HG03108 (cell line): ENCODE results near the gene SLC4A2.
A peak's percentile ranks its signal among the peaks of the same experiment; 100 is the strongest.
"Not testable (repeated sequence)": the region's sequence is repeated elsewhere in the genome, so short reads cannot be mapped to it uniquely, and the experiment has no call there.

Source experiments
- ATAC-seq: cut with Tn5 transposase; IDR thresholded peaks from one replicate; pipeline ENCODE4 v1.9.1; 2021; ENCODE audit warnings: moderate library complexity; ENCODE audit not compliant: unreplicated experiment

Gene SLC4A2

DNA sequence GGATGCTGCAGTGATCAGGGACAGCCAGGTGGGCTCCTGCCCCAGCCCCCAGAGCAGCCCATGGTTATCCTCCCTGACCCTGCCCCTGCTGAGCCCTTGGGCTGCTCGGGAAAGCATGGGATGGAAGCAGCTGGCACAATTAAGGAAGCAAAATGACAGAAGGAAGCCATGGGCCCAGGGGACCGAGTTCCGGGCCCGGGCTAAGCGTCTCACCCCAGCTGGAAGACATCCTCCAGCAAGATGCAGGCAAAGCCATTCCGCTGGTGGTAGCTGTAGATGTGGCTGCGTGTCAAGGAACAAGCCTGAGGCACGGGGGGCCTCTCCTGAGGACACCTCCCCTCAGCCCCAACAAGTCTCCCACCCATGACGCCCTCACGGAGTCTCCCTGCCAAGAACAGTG lies 36.2 kb upstream of the SLC4A2 start:
- no peak for ATAC-seq

GRCh38 chr7:151024435-151025056 lies 34.8 kb upstream of the SLC4A2 start, which contains the start of gene ATG9B:
TSS of gene ATG9B (minus strand) at chr7:151024494. CDS start at chr7:151024423, 71 bp downstream.
- ATAC-seq, result no peak

DNA sequence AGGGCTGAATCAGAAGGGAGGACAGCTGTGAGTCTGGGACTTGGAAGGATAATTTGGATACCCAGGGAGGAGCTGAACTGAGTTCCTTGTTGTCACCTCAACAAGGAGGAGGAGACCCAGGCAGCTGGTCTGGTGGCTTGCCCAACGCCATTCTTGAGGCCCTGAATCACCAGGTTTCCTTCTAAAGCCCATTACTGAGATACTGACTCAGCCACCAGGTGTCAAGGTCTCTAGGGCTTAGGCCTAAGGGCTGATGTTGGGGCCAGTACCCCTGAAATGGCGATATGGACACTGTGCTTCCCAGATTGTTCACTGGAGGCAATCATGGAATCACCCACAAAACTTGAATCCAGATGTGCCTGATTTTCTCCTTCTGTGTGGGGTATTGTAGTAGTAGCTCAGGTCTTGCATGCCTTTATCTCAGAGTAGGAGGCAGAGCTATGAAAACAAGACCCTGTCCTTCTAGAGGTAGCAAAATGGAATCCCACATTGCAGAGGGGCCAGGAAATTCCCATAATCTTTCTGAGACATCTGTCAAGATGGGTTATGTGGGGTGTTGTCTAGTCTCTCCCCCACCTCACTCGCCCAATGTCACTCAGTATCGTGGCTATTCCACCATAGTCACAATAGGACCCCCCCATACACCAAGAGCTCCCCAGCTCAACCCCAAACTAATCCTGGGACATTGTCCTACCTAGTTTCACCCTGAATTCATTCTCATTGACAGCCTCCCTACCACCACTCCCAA lies 33.3 kb upstream of the SLC4A2 start:
- no peak for ATAC-seq

- not testable (repeated sequence) for ATAC-seq
These were observed 32.3 kb upstream of the SLC4A2 start for GRCh38 chr7:151026771-151027727.

DNA sequence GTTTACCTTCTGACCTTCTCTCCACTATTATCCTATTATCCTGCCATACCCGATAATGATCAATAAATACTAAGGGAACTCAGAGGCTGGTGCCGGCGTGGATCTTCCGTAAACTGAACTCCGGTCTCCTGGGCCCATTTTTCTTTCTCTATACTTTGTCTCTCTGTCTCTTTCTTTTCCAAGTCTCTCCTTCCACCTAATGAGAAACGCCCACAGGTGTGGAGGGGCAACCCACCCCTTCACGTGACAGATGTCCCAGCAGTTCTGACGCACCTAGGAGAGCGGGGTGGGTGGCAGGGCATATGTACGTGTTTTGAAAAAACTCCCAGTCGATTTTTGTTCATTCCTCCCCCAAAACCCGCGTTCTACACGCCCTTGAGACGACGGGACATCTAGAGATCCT lies 31.7 kb upstream of the SLC4A2 start:
- not testable (repeated sequence) for ATAC-seq

DNA sequence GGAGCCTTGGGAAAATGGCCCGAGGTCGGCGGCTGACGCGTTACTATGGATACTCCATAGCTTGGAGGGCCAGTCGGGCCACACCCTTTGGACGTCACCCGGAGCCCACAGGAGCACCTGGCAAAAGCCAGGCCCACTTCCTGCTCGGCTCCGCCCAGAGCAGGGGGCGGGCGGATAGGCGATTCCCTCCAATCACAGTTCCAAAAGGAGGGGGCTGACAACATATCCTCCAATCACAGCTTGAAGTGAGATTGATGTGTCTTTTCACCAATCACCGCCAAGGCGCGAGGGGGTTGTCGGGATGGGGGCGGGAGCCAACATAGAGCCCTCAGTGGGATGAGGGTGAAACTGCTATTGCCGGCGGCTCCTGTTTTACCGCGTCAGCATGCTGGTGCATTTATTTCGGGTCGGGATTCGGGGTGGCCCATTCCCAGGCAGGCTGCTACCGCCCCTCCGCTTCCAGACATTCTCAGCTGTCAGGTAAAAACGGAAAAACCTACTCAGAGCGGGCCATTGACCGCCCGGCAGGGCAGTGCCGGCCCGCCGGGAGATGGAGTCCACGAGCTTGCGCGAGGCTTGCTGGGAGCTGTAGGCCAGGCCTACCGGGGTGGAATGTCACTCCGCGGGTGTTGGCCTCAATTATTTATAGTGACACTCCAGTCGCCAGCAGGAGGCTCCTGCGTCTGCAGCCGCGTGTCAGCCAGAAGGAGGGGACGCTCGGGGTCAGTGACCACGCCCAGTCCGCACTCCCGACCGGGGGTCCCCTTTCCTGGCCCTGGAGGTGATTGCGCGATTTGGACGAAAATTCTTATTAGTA lies 31.1 kb upstream of the SLC4A2 start, which contains the start of gene ABCB8:
Gene ABCB8, plus strand, starts transcription at position 320 of the 817 bp plus-strand sequence. Its CDS starts 66 bp downstream, at position 386.
- peak; percentile 98 for ATAC-seq

DNA sequence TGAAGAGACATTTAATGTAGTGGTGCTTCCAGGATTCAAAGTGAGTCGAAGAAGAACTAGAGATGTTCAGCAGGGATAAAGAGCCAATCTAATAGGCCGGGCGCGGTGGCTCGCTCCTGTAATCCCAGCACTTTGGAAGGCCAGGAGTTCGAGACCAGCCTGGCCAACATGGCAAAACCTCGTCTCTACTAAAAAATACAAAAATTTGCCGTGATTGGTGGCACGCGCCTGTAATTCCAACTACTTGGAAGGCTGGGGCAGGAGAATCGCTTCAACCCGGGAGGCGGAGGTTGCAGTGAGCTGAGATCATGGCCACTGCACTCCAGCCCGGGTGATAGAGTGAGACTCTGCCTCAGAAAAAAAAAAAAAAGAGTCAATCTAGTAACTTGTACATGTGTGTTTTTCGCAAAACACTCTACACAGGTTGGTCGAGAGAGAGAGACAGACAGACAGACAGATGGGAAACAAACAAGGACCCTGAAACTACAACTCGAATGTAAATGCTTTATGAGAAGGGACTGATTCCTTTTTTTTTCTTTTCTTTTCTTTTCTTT lies 30.4 kb upstream of the SLC4A2 start:
- ATAC-seq, result no peak

DNA sequence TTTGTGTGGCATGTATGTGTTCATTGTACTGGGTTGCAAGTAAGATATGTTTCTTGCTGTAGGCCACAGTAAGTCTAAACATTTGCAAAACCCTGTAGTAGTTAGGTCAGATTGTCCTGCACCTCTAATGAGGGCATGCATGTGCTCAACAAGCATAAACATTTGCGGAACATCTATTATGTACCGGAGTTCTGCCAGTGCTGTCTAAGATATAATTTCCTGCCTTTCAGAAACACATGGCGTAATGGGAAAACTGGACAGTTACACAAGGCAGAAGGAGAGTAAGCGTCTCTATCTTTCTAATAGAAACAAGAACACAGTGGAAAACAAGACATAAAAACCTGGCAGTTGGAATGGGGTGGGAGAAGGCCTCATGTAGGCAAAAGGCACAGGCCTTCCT lies 28.4 kb upstream of the SLC4A2 start:
- ATAC-seq, result no peak

DNA sequence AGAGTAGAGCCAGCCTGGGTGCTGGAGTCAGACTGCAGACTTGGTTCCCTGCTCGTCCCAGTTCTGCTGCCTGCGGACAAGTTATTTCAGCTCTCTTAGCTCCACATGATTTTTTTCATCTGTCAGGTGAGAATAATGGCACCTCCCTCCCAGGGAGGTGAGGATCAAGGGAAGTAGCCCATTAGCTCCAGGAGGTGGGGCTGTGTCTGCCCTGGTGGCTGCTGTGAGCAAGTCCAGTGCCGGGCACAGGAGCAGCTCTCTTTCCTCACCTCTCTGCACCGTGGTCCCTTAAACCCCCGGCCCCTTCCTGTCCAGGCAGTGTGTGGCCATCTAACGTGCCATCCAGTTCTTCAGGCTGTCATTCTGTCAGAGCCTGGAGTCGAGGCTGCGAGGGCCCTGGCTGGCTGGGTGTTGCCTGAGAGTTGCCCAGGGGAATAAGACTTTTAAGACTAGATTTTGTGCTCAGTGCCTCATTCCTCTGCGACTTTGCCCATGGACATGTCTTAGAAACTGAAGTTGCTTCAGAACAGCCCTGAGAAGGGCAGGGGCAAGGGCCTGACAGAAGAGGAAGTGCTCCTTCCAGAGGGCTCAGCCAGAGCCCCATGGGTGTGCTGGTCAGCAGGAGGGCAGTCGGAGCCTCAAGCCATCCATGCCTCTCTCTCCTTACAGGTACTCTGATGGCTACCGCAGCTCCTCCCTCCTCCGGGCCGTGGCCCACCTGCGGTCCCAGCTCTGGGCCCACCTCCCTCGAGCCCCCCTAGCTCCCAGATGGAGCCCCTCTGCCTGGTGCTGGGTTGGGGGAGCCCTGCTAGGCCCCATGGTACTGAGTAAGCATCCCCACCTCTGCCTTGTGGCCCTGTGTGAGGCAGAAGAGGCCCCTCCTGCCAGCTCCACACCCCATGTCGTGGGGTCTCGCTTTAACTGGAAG lies 26.2 kb upstream of the SLC4A2 start:
- no peak for ATAC-seq

DNA sequence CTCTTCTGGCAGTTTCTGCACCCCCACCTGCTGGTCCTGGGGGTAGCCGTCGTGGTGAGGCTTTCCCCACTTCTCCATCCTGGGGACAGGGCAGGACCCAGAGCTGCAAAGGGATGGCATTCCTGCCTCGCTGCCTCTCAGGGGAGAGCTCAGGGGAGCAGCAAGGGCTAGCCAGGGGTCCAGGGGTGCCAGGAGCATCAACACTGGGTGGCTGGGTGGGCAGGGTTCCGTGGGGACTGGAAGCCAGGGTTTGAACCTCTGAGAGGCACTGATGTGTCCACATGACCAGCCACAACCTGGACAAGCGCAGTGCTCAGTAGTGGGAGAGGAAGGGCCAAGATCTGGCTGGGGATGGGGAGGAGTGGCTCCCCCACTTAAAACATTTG lies 25.5 kb upstream of the SLC4A2 start:
- no peak for ATAC-seq

DNA sequence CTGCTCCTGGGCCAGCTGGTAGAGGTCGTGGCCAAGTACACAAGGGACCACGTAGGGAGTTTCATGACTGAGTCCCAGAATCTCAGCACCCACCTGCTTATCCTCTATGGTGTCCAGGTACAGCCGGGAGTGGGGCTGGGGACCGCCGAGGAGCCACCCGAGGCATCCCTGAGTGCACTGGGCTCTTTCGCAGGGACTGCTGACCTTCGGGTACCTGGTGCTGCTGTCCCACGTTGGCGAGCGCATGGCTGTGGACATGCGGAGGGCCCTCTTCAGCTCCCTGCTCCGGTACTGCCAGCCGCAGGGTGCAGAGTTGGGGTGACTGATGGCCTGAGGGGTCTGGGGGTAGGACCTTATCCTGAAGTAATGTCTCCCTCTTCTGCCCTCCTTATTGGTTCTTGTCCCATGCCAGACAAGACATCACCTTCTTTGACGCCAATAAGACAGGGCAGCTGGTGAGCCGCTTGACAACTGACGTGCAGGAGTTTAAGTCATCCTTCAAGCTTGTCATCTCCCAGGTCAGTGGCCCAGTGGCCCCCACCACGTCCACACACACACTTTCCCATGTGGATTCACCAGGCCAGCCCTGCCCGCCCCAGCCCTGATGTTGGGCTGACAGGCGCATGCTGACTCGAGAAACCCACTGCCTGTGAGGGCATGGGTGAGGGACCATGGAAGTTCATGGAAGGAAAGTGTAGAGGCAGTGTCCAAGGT lies 24.9 kb upstream of the SLC4A2 start:
- no peak for ATAC-seq

DNA sequence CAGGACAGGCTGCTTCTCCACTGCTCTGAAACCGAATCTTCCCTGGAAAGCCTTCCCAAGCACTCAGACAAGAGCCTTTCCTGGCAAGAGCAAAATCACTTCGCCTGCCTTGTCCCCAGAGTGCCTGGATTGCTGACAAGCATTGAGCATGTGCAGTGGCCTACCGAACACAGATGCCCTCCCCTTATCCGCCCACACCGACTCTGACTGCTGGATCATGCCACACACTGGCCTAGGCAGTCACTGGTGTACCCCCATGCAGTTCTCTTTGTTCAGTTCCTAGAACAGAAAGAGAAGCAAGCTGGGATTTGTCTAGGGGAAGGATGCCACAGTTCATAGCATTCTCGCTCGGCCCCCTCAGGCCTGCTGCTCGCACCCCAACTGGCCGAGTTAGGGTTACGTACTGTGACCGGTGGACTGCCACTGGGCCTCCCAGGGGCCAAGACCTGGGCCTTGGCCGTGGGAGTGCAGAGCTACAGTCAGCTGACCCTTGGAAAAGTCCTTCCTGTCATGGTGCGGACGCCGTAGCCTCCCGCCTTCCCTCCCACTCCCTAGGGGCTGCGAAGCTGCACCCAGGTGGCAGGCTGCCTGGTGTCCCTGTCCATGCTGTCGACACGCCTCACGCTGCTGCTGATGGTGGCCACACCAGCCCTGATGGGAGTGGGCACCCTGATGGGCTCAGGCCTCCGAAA lies 24.2 kb upstream of the SLC4A2 start:
- no peak for ATAC-seq

GRCh38 chr7:151035902-151036301 lies 23.5 kb upstream of the SLC4A2 start:
- ATAC-seq, result no peak

GRCh38 chr7:151038951-151039849 lies 20.2 kb upstream of the SLC4A2 start:
- peak; percentile 56 for ATAC-seq

- no peak for ATAC-seq
These were observed 19.4 kb upstream of the SLC4A2 start for GRCh38 chr7:151039850-151040548.
